ENCODE measurements around the gene SMIM36. TPM values are rescaled to one million over a fixed set of nuclear protein-coding genes. Genes with fewer than 3 reads are reported as not detected.
"Not testable (repeated sequence)": the region's sequence is repeated elsewhere in the genome, so short reads cannot be mapped to it uniquely, and the experiment has no call there.

SMIM36 gene
- total and polyA plus RNA-seq, 9 donors: not detected

DNA sequence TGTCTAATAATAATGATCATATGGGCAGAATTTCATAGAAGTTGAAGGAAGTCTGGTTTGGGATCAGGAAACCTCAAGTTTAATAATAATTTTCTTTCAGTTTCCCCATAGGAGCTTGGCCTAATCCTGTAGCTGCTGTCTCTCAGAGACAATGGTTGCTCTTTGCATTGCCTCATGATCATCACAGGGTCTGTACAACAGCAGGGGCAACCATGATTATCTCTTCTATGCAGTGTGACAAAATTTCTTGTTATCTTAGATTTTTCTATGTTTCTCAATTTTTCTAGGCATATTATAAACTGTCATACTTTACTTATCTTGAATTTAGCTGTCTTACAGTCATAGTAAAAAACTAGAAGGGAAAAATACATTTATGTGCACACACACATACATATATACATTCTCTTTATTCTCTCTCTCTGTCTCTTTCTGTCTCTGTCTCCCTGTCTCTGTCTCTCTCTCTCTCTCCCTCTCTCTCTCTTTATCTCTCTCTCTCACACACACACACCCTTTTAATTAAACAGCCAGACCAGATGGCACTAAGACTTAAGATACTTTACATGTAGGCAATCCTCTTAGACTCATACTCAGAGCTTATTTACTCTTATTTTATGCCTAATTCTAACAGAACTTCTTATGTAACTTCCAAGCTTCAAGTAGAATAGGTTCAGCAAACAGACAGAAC lies 30.5 kb downstream of the SMIM36 start:
- H3K4me1 ChIP-seq (ENCODE audit: insufficient read depth): no peaks in the 10 kb centered on the region
- no peak overlapping the region for H3K4me3 ChIP-seq
- no peak overlapping the region for H3K27ac ChIP-seq
- intact Hi-C loops (cut with DNase I): no loop called here
- no peak for TF ChIP-seq POLR2A (IDR thresholded peaks at IDR 0.05)
- no peak for TF ChIP-seq EP300 (IDR thresholded peaks at IDR 0.05)
- TF ChIP-seq, protein P1, sequence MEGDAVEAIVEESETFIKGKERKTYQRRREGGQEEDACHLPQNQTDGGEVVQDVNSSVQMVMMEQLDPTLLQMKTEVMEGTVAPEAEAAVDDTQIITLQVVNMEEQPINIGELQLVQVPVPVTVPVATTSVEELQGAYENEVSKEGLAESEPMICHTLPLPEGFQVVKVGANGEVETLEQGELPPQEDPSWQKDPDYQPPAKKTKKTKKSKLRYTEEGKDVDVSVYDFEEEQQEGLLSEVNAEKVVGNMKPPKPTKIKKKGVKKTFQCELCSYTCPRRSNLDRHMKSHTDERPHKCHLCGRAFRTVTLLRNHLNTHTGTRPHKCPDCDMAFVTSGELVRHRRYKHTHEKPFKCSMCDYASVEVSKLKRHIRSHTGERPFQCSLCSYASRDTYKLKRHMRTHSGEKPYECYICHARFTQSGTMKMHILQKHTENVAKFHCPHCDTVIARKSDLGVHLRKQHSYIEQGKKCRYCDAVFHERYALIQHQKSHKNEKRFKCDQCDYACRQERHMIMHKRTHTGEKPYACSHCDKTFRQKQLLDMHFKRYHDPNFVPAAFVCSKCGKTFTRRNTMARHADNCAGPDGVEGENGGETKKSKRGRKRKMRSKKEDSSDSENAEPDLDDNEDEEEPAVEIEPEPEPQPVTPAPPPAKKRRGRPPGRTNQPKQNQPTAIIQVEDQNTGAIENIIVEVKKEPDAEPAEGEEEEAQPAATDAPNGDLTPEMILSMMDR (IDR thresholded peaks at IDR 0.05): no peak
- no peak for DNase-seq
- no peaks in the 10 kb centered on the region for H3K36me3 ChIP-seq
- H3K27me3 ChIP-seq: no peaks in the 10 kb centered on the region
- no peaks in the 10 kb centered on the region for H3K9me3 ChIP-seq

DNA sequence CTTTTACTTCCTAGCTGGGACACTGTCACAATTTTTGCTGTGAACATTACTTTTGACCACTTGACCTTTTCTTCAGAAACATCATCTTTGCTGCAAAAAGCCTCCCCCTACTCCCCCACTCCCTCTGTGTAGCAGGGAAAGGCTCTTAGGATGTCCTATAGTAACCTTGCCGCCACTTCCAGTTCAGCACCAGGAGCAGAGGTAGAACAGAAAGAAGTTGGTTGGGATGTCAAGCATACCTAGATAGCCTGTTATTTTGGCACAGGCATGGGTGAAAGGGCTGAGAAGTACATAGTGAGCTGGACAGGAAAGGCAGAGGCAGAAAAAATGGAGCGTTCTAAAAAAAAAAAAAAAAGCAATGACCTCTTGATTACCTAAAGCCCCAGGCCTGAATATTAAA lies 31.3 kb downstream of the SMIM36 start:
- no peaks in the 10 kb centered on the region for H3K4me1 ChIP-seq (ENCODE audit: insufficient read depth)
- intact Hi-C loops (cut with DNase I): no loop called here
- no peak overlapping the region for H3K4me3 ChIP-seq
- no peak for DNase-seq
- no peaks in the 10 kb centered on the region for H3K36me3 ChIP-seq
- 54 to 72% (median 55%) methylated on average over 2 of the region's 2 CpGs for WGBS, 3 donors
- TF ChIP-seq, protein P1 (IDR thresholded peaks at IDR 0.05): no peak
- TF ChIP-seq EP300 (IDR thresholded peaks at IDR 0.05) (no peak), POLR2A (IDR thresholded peaks at IDR 0.05) (no peak)
- no peak overlapping the region for H3K27ac ChIP-seq
- no peaks in the 10 kb centered on the region for H3K27me3 ChIP-seq
- no peaks in the 10 kb centered on the region for H3K9me3 ChIP-seq

DNA sequence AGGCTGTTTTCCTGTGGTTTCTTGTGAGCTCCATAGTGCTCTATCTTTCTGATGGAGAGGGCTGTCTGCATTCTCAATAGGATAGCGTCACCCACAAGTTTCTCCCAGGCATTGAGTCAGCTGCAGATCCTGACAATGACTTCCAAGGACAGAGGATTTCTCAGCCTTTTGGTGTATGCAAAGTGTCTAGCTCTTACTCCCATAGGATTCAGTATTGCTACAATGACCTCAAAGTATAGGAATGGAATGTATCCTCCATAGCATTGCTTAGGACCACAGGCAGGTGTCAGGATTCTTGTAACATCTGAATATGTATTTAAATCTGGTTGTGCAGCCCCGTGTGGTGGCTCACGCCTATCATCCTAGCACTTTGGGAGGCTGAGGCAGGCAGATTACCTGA lies 32.3 kb downstream of the SMIM36 start:
- H3K27ac ChIP-seq: no peak overlapping the region
- TF ChIP-seq EP300 (IDR thresholded peaks at IDR 0.05) (no peak), POLR2A (IDR thresholded peaks at IDR 0.05) (no peak)
- TF ChIP-seq, protein P1 (IDR thresholded peaks at IDR 0.05): no peak
- 84 to 94% (median 92%) methylated on average over 3 of the region's 3 CpGs for WGBS, 3 donors
- no peaks in the 10 kb centered on the region for H3K36me3 ChIP-seq
- H3K27me3 ChIP-seq: no peaks in the 10 kb centered on the region
- intact Hi-C loops (cut with DNase I): no loop called here
- no peaks in the 10 kb centered on the region for H3K9me3 ChIP-seq
- H3K4me1 ChIP-seq (ENCODE audit: insufficient read depth): no peaks in the 10 kb centered on the region
- H3K4me3 ChIP-seq: no peak overlapping the region
- no peak for DNase-seq

DNA sequence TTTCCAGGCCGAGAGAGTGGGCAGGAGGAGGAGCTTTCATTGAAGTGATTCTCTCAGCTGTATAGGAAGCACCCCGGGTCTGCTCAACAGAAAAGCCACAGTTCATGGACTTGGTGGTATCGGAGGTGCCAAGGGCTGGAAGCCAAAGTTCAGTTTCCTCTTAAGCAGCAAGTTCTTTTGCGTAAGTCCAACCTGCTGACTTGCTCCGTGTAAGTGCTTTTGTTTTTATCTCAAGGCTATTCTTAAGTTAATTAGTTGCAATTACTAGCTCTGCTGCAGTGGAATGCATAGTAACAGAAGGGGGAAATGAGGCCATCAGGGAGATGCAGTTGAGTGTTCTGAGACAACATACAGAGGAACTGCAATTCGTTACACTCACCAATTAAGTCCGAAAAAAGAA lies 44.6 kb downstream of the SMIM36 start:
- no peaks in the 10 kb centered on the region for H3K36me3 ChIP-seq
- H3K4me3 ChIP-seq: no peak overlapping the region
- intact Hi-C loops (cut with DNase I): no loop called here
- DNase-seq: no peak
- no peaks in the 10 kb centered on the region for H3K9me3 ChIP-seq
- H3K4me1 ChIP-seq (ENCODE audit: insufficient read depth): no peaks in the 10 kb centered on the region
- no peaks in the 10 kb centered on the region for H3K27me3 ChIP-seq
- WGBS, 3 donors: 23 to 37% (median 31%) methylated on average over 7 of the region's 7 CpGs
- H3K27ac ChIP-seq: no peak overlapping the region
- TF ChIP-seq EP300 (IDR thresholded peaks at IDR 0.05) (no peak), POLR2A (IDR thresholded peaks at IDR 0.05) (no peak)
- TF ChIP-seq, protein P1 (IDR thresholded peaks at IDR 0.05): no peak

DNA sequence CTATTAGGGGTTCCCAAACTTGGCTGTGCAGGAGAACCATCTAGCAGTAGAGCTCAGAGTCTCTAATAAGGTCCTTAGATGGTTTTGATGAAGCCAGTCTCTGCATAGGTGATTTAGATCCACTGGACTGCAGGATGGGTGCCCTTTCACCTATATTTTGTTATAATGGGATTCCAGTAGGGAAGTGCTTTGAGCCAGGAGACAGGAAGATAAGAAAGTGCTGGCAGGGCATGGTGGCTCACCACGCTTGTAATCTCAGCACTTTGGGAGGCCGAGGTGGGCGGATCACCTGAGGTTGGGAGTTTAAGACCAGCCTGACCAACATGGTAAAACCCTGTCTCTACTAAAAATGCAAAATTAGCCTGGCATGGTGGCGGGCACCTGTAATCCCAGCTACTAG lies 45.5 kb downstream of the SMIM36 start:
- H3K36me3 ChIP-seq; H3K27ac ChIP-seq; H3K4me1 ChIP-seq (ENCODE audit: insufficient read depth); intact Hi-C loops (cut with DNase I); H3K9me3 ChIP-seq; H3K27me3 ChIP-seq; H3K4me3 ChIP-seq; DNase-seq: not testable (repeated sequence)
- 75 to 86% (median 81%) methylated on average over 4 of the region's 4 CpGs for WGBS, 3 donors
